ENCODE data around the gene OTX1. TPM values are rescaled to one million over a fixed set of nuclear protein-coding genes. Genes with fewer than 3 reads are reported as not detected.

OTX1 gene
- total RNA-seq (2022; extraction: Qiagen RNA extraction) = 3.0 to 4.5 TPM (median 4.3 TPM) in 5 replicates

DNA sequence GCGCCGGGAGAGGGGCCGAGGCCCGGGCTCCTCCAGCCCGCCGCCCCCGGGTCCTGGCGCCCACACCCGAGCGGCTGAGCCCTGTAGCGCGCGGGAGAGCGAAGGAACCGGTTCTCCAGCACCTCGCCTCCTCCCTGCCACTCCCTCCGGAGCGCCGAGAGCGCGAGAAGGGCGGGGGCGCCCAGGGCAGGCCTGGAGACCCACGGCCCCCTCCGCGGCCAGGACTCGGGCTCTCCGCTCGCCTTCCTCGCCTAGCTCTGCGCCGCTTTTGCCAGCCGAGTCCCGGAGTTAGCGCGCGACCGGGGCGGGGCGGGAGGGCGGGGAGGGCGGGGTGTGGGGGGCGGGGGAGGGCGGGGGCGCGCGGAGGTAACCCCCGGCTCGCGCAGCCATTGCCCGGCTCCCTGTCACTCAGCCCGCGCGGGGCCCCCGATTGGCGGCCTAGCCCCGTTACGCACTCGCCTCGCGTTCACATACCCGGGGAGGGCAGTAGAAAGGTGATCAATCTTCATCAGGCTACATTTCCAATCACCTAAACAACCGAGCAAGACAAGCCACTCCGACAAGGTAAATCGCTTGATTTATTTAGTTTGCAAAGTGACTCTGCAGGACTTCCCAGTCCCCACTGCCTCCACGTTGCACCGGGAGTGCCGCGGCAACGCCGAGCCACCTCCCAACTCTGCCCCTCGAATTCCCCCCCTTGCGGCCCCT is at the start of gene OTX1:
Gene OTX1 (plus strand): TSS at position 497 of the 708 bp plus-strand sequence. CDS start 2,161 bp downstream, outside the sequence.

